Coronary artery (tissue), 2 donors: ENCODE data around the gene NNMT.
A peak's percentile ranks its signal among the peaks of the same experiment; 100 is the strongest.

Source experiments
- DNase-seq: peaks from one replicate; pipeline ENCODE4 v3.0.0-alpha.2; 2017; ENCODE audit warnings: low spot score
- H3K27ac ChIP-seq, 2 donors: fragments of 200-600 bp; sonication (generic); one replicate each; pipeline ENCODE4 v1.5.1; 2016 to 2019
- H3K4me3 ChIP-seq: fragments of 200-600 bp; sonication (generic); 2 replicates; pipeline ENCODE4 v1.5.1; 2016; ENCODE audit warnings: mild to moderate bottlenecking, moderate library complexity
- CTCF ChIP-seq: fragments of 200-600 bp; sonication (generic); IDR thresholded peaks from one replicate; pipeline ENCODE4 v1.5.1; 2019; ENCODE audit warnings: antibody characterized with exemption

The NNMT gene

GRCh38 chr11:114290503-114291235 lies 5.5 kb upstream of the NNMT start:
- no peak overlapping the region for H3K4me3 ChIP-seq
- no peak overlapping the region for H3K27ac ChIP-seq
- DNase-seq: no peak
- no peak for TF ChIP-seq CTCF

GRCh38 chr11:114291381-114291780 lies 4.8 kb upstream of the NNMT start:
- Histone ChIP-seq H3K27ac (peak overlapping the region in 1 of 2 donors; percentile 51), H3K4me3 (peak overlapping the region; percentile 32)
- no peak for TF ChIP-seq CTCF
- no peak for DNase-seq

GRCh38 chr11:114291842-114292680 lies 4.1 kb upstream of the NNMT start:
- peak overlapping the region; percentile 32 for H3K4me3 ChIP-seq
- DNase-seq: no peak
- TF ChIP-seq CTCF: no peak
- H3K27ac ChIP-seq: peak overlapping the region; percentile 51 to 86

GRCh38 chr11:114293201-114293711 lies 2.9 kb upstream of the NNMT start:
- no peak for TF ChIP-seq CTCF
- no peak for DNase-seq
- peak overlapping the region; percentile 86 to 98 for H3K27ac ChIP-seq
- H3K4me3 ChIP-seq: no peak overlapping the region

- peak overlapping the region; percentile 98 for H3K27ac ChIP-seq
- no peak for TF ChIP-seq CTCF
- H3K4me3 ChIP-seq: peak overlapping the region; percentile 73
- peak; percentile 73 for DNase-seq
These were observed 590 bp downstream of the NNMT start for GRCh38 chr11:114296605-114297372.

- peak overlapping the region; percentile 88 to 98 for H3K27ac ChIP-seq
- no peak for TF ChIP-seq CTCF
- DNase-seq: no peak
- peak overlapping the region; percentile 73 for H3K4me3 ChIP-seq
These were observed 1.9 kb downstream of the NNMT start for GRCh38 chr11:114297806-114298709.
